Mesothelial cell of epicardium (in vitro differentiated cells): ENCODE measurements around the gene HMMR. TPM values are rescaled to one million over a fixed set of nuclear protein-coding genes. Genes with fewer than 3 reads are reported as not detected.

Source experiments
- total RNA-seq: library from RNA; stranded (reverse); gene quantifications from 3 replicates; pipeline ENCODE4 v1.2.1, GENCODE V29; 2021

HMMR gene
- total RNA-seq, 1 donor from 2014 or later, result 9.4 TPM

Other genes with a start within 250 kb of the HMMR start
- 229 to 243 TPM (median 230 TPM) in 3 replicates for gene CCNG1, start 23.0 kb upstream of the HMMR start, total RNA-seq
- gene NUDCD2, start 530 bp upstream of the HMMR start, total RNA-seq, result 32.1 to 37.2 TPM (median 34.4 TPM) in 3 replicates
- gene MAT2B, start 45.0 kb downstream of the HMMR start, total RNA-seq, result 44.5 to 45.5 TPM (median 44.6 TPM) in 3 replicates